Epithelial cell of proximal tubule (primary cell): Measurements from ENCODE around the gene HNRNPAB. TPM values are rescaled to one million over a fixed set of nuclear protein-coding genes. Genes with fewer than 3 reads are reported as not detected.
A peak's percentile ranks its signal among the peaks of the same experiment; 100 is the strongest.

Experiments used
- DNase-seq: peaks from one replicate; pipeline ENCODE4 v3.0.0-alpha.2; 2011; ENCODE audit warnings: low read depth
- H3K4me3 ChIP-seq: 2 replicates; pipeline ENCODE4 v1.5.1; 2011; ENCODE audit warnings: low read depth, mild to moderate bottlenecking, low read length
- total RNA-seq: library from RNA; depleted of rRNA; stranded (reverse); fragments of >200 nt; gene quantifications from 2 replicates; pipeline ENCODE4 v1.2.3, GENCODE V29; 2015
- TF ChIP-seq, protein P1 (sequence below): conservative IDR thresholded peaks from 2 replicates; pipeline ENCODE4 v1.5.1; 2012; ENCODE audit warnings: low read depth, mild to moderate bottlenecking, low read length

The HNRNPAB gene
- total RNA-seq, 1 donor from 2014 or later: 189 TPM

DNA sequence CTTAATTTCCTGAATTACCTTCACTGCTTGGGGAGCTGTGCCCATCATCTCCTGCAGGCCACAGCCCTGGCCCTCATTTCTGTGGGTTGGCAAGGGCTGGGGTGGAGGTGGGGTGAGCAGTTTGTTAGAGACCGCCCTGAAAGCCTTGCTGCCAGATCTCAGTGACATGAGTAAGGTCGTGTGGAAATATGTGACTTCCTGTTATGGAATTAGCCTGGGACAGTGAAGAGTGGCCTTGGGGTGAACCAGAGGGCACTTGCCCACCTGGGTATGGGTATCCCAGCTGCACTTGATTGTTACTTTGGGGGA is 2.5 kb upstream of the HNRNPAB start:
- DNase-seq: no peak
- H3K4me3 ChIP-seq: no peak overlapping the region
- TF ChIP-seq, protein P1, sequence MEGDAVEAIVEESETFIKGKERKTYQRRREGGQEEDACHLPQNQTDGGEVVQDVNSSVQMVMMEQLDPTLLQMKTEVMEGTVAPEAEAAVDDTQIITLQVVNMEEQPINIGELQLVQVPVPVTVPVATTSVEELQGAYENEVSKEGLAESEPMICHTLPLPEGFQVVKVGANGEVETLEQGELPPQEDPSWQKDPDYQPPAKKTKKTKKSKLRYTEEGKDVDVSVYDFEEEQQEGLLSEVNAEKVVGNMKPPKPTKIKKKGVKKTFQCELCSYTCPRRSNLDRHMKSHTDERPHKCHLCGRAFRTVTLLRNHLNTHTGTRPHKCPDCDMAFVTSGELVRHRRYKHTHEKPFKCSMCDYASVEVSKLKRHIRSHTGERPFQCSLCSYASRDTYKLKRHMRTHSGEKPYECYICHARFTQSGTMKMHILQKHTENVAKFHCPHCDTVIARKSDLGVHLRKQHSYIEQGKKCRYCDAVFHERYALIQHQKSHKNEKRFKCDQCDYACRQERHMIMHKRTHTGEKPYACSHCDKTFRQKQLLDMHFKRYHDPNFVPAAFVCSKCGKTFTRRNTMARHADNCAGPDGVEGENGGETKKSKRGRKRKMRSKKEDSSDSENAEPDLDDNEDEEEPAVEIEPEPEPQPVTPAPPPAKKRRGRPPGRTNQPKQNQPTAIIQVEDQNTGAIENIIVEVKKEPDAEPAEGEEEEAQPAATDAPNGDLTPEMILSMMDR: no peak

DNA sequence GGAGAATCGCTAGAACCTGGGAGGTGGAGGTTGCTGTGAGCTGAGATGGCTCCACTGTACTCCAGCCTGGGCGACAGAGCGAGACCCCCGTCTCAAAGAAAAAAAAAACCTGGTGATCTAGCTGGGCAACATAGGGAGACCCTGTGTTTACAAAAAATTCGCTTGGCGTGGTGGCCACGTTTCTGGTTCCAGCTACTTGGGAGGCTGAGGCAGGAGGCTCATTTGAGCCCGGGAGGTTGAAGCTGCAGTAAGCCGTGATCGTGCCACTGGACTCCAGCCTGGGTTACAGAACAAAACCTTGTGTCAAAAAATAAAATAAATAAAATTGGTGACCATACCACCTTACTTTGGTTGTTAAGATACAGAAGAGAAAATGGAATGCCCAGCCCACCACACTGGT is 1.8 kb upstream of the HNRNPAB start:
- TF ChIP-seq, protein P1: no peak
- no peak for DNase-seq
- H3K4me3 ChIP-seq: no peak overlapping the region

DNA sequence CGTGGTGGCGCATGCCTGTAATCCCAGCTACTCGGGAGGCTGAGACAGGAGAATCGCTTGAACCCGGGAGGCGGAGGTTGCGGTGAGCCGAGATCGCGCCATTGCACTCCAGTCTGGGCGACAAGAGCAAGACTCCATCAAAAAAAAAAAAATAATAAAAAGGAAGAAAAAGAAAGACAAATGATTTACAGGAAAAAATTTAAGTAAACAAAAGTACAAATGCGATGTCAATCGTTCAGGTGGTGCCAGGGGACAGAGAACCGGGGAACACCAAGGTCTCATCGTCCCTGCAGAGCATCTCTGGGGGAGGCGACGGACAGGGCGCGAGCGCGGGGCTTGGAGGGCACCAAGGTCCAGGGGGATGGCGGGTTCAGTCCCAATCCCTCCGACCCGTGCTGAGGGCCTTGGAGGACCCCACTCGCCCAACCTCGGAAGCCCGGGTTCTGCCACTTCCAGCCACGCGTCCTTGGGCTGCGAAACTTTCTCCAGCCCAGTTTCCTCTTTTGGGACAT is 607 bp upstream of the HNRNPAB start:
- TF ChIP-seq, protein P1: no peak
- no peak for DNase-seq
- peak overlapping the region; percentile 82 for H3K4me3 ChIP-seq

DNA sequence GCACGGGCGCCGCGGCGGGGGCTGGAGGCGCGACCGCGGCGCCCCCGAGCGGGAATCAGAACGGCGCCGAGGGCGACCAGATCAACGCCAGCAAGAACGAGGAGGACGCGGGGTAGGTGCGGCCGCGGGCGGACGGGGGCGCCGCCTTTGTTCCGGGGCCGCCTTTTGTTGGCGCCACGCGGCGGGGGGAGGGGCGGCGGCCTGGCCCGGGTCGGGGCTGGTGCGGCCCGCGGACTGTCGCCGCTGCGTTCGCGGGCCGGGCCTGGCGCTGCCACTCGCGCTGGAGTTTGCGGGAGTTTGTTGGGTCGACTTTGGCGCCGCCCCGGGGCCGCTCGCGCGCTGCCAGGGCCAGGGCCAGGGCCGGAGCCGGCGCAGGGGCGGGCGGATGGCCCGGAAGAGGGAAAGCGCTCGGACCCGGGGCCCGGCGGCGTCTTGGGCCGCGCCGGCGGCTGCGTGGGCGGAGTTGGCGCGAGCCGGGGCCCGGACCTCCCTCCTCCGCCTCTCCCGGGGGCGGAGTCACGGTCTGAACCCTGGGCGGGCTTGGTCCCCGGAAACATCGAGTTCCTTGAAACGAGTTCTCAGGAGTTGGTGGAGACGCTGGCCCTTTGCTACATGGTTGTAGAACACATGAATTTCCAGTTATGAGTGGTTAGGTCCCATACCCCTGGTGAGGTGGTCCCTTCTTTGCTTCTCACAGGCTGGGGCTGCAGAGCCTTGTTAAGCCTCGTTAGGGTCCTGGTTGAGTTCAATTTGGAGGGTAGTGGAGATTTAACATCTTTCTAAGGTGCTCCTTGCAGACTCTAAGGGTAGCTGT is 809 bp downstream of the HNRNPAB start:
- TF ChIP-seq, protein P1: no peak
- DNase-seq: no peak
- peak overlapping the region; percentile 82 for H3K4me3 ChIP-seq

DNA sequence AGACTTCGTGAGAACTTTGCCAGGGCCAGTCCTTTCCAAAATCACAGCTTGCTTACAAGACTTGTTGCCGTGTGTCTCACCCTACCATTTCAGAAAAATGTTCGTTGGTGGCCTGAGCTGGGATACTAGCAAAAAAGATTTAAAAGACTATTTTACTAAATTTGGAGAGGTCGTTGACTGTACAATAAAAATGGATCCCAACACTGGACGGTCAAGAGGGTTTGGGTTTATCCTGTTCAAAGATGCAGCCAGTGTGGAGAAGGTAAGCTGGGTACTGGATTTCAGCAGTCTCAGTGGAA is 1.4 kb downstream of the HNRNPAB start:
- peak overlapping the region; percentile 82 for H3K4me3 ChIP-seq
- DNase-seq: no peak
- TF ChIP-seq, protein P1: no peak

DNA sequence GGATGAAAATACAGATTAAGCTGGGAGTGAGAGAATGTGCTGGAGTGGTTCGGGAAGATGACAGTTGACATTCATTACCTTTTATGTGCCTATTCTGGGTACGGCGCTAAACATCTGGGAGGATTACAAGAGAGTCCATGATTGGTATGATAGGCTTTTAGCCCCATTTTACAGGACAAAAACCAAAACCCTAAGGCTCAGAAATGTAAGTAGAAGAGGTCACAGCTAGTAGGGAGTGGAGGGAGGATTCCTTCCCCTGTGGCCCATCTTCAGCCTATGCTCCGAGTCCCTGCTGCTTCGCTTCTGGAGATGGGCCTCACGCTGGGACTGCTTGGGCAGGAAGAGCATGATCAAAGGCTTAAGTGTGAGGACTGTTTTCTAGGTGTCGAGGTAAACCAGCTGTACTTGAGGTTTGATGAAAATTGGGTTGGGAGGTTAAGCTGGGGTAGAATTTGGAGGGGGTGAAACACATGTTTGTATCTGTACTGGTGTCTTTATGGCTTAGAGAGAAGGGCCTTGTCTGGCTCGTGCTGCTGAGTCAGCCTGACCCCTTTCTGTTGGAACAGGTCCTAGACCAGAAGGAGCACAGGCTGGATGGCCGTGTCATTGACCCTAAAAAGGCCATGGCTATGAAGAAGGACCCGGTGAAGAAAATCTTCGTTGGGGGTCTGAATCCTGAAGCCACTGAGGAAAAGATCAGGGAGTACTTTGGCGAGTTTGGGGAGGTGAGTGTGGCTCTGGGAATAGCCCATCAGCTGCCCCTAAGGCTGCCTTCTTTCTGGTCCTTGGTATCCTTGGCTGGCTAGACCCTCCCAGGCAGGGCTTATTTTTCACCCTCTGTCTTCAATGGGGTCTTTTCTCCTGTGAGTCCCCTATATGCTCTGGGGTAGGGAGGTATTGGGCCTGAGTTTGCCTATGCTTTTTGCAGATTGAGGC is 2.1 kb downstream of the HNRNPAB start:
- DNase-seq: no peak
- peak overlapping the region; percentile 82 for H3K4me3 ChIP-seq
- TF ChIP-seq, protein P1: no peak
